GM10266 (cell line): ENCODE data around the gene NPL.
A peak's percentile ranks its signal among the peaks of the same experiment; 100 is the strongest.

Experiments used
- DNase-seq: peaks from one replicate; pipeline ENCODE4 v3.0.0; 2012; ENCODE audit errors: extremely low spot score
- TF ChIP-seq, protein P1 (sequence below): IDR thresholded peaks from 2 replicates; pipeline ENCODE4 v1.5.1; 2012; ENCODE audit warnings: mild to moderate bottlenecking, low read depth; ENCODE audit not compliant: control insufficient read depth, insufficient read depth; ENCODE audit errors: missing control alignments

Gene NPL, protein sequence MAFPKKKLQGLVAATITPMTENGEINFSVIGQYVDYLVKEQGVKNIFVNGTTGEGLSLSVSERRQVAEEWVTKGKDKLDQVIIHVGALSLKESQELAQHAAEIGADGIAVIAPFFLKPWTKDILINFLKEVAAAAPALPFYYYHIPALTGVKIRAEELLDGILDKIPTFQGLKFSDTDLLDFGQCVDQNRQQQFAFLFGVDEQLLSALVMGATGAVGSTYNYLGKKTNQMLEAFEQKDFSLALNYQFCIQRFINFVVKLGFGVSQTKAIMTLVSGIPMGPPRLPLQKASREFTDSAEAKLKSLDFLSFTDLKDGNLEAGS

DNA sequence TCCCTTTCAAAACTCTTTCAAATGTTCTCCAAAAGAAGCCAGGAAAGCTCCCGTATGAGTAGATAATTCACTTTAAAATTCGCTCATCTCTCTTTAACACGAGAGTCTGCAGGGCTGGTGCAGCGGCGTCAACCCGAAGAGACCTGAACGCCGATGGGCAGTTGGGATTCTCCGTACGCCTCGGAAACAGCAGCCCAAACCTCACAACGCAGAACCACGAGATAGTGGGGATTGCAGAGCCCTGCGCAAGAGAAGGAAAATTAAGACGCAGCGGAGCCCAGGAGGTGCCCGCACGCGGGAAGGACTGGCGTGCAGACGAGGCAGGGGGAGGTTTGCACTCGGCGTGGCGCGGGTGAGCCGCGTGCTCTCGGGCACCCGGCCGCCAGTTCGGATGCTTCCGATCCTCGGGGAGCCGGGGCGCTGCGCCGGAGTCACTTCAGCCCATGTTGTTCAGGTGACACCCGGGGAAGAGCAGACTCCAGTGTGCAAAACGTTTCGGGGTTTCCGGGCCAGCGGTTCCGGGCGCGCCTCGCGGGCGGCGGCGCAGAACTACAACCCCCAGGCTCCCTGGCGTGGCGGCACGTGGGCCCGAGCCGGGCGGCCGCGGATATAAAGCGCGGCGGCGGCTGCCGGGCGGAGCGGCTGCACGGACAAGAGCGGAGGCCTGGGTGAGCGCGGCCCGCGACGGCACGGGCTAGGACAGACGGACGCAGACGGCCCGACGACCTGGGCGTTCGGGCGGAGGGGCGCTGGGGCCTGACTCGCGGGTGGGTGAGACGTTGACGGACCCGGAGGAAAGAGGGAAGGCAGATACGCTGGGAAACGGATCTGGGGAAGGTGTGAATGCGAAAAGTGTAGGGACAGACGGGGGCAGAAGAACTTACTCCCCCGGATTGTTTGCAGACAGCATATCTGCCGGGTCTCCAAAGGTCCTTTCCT is at the start of gene NPL:
TSS of gene NPL (plus strand) at position 636 of the 939 bp plus-strand sequence. CDS start 4,599 bp downstream, outside the sequence.
- peak; percentile 85 for DNase-seq
- TF ChIP-seq, protein P1, sequence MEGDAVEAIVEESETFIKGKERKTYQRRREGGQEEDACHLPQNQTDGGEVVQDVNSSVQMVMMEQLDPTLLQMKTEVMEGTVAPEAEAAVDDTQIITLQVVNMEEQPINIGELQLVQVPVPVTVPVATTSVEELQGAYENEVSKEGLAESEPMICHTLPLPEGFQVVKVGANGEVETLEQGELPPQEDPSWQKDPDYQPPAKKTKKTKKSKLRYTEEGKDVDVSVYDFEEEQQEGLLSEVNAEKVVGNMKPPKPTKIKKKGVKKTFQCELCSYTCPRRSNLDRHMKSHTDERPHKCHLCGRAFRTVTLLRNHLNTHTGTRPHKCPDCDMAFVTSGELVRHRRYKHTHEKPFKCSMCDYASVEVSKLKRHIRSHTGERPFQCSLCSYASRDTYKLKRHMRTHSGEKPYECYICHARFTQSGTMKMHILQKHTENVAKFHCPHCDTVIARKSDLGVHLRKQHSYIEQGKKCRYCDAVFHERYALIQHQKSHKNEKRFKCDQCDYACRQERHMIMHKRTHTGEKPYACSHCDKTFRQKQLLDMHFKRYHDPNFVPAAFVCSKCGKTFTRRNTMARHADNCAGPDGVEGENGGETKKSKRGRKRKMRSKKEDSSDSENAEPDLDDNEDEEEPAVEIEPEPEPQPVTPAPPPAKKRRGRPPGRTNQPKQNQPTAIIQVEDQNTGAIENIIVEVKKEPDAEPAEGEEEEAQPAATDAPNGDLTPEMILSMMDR, result no peak

DNA sequence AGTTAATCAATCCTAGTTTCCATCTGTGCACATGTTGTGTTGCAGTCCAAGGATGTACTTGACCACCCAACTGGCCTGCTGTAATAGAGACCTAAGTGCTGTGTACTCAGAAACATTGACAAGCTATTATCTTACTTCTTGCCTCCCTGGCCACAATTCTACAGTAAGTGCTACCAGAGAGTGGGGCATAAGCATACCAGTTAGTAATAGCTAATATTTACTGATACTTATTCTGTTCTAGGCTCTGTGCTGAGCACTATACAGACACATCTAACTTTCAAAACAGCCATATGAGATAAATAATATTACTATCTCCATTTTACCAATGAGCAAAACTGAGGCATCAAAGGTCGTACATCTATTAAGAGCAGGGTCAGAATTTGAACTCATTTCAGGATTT is 49.5 kb upstream of the NPL start:
- no peak for DNase-seq
- TF ChIP-seq, protein P1, result no peak

- TF ChIP-seq, protein P1, result no peak
- DNase-seq, result no peak
Measured at GRCh38 chr1:182742780-182743179, 46.8 kb upstream of the NPL start.

DNA sequence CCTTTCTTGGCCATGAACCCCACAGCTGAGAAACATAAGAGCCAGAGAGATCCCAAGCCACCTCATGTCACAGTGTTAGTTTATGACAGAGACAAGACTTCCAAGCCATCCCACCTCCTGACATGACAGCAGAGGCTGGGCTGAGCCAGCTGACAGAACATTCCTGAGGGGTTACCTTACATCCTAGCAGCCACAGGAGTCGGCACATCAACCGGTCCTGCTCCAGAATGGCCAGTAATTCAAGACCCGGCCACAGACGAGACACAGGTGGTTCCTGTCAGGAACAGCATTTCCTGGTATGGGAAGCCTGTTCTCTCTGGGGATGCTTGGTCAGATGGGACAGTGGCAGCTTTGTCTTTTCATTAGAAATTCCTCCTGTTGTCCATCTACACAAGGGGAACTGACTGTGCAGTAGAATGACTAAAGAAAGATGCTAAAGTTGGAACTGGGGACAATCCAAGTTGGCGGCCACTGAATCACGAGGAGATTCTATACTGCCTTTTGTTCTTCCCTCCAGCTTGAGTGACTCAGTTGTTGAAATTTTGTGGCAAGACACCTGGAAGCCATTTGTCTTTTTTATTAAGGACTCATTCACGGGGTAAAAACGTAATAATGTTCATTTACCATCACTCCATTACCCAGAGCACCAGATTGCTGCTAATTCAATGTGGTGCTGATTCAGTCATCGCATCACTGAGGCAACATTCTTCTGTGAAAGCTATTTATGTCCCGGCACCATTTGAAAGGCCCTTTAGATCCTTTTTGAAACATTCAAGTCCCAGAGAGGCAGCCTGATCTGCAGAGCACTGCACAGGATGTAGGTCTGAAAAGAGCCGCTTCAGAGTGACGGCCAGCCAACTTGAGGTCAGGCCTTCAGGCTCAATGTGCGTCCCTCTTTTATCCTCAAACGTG is 37.2 kb upstream of the NPL start:
- DNase-seq, result no peak
- TF ChIP-seq, protein P1, result no peak

DNA sequence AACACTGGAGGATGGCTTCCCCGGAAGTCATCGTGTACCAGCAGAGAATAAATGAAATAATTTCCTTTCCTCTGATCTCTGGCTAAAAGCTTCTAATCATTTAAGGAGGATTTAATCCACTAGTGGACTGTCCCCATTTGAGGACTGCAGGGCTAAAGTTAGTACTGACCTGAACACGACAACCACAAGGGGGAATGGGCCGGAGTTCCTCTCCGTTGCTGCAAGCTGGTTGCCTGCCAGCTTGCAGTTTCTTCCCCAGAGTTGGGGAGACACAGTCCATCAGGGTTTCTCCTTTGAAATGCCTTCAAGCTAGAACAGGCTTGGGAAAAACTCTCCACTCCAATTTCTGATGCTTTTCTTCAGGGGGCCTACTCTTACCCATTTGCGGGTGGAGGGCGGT is 35.5 kb upstream of the NPL start:
- TF ChIP-seq, protein P1, result no peak
- no peak for DNase-seq

DNA sequence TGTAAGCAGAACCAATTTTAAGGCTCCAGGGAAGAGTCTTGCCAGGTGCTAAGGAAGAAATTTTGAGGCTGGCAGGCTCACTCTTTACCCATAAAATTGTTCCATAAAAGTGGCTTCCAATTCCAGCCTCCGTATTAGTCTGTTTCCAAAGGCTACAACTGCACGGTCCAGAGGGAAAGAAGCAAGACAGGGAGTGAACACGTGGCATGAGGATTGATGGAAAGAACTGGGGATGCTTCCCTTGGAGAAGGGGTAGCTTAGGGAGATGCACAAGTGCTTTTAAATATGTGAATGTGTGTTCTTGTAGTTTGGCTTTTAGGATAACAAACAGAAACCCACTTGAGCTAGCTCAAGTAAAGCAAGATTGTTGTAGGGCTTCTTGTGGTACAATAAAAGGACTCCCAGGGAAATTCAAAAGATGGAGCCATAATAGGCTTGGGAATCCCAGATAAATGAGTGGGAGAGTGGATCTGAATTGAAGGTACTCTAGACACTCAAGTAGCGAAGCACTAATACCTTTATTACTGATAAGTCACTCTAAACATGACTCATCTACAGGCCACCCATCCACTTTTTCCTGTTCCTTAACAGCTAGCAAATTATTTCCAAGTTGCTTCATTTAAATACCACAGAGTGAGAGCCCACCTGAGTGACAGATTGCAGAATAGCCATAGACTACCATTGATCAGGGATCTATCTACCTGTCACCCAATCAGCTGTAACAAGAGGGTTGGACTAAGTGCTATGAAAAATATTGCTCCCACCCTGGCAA is 34.8 kb upstream of the NPL start:
- TF ChIP-seq, protein P1, result no peak

More for the DNA sequence above, 34.8 kb upstream of the NPL start:
- no peak for DNase-seq
